Activated CD4-positive, alpha-beta T cell treated with anti-CD3 and anti-CD28 coated beads for 4 hours (primary cell): ENCODE data around the gene LASP1.

ENCODE experiments used
- DNase-seq, 2 donors: peaks; one replicate each; pipeline ENCODE4 v3.0.0-alpha.2; 2020

The LASP1 gene

DNA sequence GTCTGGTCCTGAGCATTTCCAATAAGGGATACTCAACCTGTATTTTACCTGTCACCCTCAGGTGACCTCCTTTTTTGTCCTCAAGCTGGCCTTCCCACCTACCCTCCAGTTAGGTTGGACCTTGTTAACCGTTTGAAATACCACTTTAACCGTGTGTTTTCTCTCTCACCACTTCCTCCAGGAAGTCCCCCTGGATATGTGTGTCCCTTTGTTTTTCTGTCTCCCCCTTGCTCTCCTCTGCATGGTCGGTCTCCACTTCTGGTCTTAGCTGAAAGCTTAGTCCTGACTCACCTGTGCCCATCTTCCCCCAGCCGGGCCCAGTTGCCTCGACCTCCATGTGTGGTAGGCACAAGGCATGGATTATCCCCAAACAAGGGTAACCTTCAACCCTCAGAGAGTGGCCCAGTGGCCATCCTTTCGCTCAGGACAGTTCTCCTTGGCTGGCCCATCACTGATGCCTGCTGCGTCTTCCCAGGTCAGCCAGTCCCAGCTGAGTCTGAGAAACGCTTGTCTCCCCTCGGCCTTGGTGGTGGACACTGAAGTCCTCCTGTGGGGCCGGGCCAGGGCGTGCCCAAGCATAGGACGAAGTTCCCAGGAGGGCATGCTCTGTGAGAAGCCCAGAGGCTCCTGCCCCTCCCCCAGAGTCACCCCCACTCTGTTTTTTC is 20.0 kb downstream of the LASP1 start:
- DNase-seq, result no peak

DNA sequence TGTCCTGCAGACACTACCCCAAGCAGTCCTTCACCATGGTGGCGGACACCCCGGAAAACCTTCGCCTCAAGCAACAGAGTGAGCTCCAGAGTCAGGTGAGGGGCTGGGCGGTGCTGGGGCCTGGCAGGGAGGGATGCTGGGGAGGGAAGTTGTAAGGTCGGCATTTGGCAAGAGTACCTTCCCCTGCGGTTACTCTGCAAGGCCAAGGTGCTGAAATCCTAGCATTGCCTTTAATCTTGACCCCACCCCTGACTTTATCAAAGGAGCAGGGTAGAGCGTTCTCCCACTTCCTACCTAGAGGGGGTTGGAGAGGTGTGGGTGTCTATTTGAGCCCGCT is 20.5 kb downstream of the LASP1 start:
- no peak for DNase-seq

DNA sequence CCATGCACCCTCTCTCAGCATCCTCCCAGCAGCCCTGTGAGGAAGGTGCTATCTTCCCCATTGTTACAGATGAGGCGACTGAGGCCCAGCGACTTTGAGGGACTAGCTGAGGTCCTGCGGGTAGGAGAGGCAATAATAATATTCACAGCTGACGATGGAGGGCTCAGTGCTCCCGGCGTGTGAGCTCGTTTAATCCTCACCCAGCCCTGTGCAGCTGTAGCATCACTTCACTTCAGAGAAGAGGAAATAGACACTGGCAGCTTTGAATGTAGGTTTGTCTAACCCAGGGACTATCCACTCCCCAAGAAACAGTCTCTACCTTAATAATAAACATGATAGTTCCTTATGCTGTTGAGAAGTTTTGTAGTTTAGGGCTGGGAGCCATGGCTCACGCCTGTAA is 21.6 kb downstream of the LASP1 start:
- DNase-seq, result no peak

DNA sequence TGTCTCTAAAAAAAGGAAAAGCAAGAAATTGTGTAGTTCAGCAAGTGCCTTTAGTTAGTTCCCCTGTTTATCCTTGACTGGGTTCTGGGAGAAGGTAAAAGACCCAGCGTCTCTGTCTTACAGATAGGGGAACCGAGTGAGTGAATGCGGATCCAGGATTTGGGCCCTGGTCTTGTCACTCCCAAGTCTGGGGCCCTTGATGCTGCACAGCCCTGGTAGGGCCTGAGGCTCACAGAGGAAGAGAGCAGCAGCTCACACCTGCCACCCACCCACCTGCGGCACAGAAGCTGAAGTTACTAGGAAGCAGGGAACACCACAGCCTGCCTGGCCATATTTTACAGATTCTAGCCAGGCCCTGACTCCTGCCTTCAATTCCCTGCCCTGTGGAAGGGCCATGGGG is 22.2 kb downstream of the LASP1 start:
- no peak for DNase-seq

DNA sequence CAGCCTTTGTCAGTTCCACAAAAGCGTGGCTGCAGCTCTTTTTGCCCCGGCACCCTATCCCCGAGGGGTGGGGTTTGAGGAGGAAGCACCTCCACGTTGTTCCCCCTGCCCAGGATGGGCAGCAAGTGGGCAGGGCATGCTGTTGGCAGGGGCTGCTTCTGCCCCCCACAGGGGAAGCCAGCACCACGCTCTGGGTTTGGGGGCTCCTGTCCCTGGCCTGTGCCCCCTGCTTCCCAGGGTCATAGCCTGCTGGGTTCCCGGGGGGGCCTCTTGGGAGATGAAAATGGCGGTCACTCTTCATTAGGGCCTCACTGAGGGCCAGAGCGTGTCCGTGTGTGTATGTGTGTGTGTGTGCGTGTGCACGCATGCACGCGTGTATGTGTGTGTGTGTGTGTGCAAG is 22.8 kb downstream of the LASP1 start:
- no peak for DNase-seq

DNA sequence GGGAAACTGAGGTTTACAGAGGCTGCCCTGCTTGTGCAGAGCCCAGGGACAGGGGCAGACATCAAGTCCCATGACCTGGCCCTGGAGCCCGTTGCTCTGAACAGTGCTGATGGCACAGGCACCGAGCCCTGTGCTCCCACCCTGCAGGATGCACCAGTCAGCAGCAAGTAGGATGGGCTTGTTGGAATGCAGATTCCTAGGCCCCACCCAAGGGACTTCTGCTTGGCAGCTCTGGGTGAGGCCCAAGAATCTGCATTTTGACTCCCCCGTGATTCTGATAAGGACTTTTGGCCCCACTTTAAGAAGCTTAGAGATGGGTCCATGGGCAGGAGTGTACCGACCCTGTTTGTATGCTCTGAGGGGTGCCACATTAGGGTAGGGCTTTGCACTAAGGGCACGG is 23.3 kb downstream of the LASP1 start:
- no peak for DNase-seq

DNA sequence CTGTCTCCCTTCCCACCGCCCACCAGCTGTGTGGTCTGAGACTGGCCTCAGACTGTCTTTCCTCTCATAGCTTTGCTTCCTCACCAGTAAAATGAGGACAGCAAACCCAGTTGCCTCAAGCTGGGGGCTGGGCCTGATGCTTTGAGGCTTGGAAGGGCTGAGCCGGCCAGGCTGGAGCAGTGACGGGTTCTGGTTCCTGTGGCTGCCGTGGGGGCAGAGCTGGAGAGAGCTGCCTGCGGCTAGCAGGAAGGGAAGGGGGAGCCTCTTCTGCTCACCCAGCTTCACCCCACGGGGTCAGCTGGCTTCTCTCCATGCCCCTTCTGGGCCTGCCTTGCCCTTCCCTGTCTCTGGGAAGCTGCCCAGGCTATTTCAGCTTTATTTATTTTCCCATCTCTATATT is 23.7 kb downstream of the LASP1 start:
- no peak for DNase-seq

DNA sequence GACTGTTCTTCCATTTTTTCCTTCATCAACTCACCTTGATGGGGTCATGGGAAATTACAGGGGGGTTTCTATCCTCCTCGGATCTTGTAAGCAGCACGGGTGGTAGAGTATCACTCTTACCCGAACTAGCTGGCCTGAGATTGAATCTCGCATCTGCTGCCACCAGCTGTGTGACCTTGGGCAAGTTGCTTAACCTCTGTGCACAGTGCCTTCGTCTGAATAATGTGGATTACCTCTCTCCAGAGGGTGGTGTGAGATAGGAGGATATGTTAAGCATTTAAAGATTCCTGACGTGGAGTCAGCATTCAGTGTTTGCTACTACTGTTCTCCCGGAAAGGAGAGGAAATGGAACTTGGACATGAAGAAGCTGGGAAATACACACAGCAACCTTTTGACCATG is 24.4 kb downstream of the LASP1 start:
- DNase-seq, result no peak

DNA sequence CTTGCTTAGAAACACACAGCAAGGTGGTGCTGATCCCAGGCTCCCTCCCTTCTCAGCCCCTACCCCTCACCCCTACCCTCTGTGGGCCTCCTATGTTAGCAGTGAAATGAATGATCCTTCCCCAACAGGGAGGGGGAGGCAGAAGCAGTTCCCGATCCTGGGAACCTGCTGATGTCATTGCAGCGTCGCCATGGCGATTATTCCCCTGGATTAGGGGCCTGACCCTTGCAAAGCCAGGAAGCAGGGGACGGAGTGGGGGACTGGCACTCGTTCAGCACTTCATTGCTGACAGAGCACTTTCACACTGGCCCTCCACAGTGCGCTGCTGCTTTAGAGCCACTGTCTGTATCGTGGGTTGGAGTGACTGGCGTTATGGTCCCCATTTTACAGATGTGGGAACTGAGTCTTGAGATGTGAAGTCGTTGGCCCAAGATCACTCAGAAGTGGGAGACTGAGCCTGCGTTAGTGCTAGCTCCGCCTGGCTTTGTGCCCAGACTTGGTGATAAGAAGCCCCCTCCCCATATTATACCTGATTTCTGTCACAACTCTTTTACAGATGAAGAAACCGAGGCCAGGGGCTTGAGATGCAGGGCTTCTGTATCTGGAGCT is 26.6 kb downstream of the LASP1 start:
- DNase-seq, result no peak

DNA sequence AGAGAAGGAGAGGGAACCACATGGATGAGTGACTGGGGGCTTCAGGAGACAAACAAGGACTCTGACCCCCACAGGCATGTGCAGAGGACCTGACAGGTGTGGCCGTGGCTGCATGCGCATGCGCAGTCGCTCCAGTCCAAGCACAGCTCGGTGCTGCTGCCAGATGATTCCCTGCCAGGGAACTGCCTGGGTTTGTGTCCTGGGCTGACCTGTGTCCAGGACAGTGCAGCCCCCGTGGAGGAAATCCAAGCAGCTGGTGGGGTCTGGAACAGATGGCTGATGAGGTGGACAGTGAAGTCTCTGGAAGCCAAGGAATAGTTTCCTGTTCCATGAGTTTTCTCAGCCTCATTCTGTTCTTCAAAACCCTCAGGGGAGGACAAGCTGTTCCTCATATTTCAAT is 27.3 kb downstream of the LASP1 start:
- no peak for DNase-seq

DNA sequence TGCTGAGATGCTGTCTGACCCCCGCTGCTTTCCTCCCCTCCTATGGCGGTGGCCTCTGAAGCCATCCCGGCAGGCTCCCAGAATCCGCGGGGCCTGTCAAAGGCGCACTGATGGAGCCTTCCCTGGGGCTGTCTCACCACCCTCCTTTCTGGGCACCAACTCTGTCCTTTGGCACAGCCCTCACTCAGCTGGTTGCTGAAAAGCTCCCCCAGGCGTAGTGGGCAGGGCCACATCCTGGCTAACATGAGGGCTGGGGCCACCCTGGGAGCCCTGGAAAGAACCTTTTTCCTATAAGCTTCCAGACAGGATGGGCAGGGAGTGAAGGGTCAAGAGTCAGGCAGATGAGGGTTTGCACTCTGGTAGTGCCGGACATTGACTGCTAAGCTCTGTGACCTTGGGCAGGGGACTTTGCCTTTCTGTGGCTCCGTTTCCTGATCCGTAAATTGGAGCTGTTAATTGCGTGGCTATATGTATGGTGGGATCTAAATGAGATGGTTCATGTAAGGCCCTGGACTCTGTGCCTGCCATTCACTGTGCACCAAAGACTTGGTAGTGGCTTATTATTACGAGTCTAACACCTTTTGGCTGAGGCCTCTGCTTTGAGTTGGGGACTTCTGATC is 27.9 kb downstream of the LASP1 start:
- no peak for DNase-seq

DNA sequence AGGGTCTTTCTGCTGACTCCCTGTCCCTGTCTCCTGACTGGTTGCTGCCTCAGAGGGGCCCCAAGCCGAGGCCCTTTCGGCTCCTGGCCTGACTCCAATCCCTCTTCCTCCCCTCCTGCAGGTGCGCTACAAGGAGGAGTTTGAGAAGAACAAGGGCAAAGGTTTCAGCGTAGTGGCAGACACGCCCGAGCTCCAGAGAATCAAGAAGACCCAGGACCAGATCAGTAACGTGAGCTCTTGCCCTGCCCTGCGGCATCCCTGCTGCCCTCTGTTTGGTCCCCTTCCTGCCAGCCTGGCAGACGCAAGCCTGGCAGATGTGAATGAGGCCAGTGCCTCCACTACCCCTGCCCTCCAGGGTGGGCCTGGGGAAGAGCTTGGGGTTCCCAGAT is 28.4 kb downstream of the LASP1 start:
- no peak for DNase-seq

DNA sequence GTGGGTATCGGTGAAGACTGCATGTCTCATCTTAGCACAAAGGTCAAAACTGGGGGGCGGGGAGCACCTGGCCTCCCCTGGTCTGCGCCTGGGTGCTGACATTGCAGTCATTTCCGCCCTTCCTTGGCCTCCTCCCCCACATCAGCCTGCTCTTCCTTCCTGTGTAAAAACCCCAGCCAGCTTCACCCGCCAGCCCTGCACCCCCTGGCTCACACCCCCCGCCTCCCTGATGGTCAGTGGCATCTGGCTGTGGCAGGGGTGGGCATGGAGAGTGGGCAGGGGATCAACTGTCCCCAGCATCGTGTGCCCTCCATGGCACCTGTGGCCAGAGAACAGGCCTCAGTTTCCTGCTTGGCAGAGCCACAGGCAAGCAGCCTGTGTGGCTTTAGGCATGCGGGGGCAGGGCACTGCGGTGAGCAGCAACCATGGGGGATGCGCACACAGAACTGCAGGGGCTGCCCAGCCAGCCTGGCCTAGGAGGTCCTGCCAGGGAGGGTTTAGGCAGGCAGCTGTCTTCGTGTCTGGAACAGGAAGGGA is 29.0 kb downstream of the LASP1 start:
- peak; percentile 87 to 88 for DNase-seq

DNA sequence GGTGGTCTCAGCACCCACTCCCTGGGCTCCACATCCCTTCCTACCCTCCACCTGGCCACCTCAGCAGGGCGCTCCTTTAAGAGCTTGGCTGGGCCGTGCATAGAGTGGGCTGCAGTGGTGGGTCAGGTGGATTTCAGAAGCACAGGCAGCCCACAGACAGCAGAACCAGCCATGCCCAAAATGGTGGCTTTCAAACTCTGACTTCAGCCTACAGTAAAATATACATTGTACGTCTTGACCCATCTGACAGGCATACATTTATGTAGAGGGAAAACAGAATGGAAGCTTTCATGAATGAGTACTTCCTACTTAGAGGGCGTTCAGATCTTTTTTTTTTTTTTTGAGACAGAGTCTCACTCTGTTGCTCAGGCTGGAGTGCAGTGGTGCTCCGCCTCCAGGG is 29.6 kb downstream of the LASP1 start:
- no peak for DNase-seq

DNA sequence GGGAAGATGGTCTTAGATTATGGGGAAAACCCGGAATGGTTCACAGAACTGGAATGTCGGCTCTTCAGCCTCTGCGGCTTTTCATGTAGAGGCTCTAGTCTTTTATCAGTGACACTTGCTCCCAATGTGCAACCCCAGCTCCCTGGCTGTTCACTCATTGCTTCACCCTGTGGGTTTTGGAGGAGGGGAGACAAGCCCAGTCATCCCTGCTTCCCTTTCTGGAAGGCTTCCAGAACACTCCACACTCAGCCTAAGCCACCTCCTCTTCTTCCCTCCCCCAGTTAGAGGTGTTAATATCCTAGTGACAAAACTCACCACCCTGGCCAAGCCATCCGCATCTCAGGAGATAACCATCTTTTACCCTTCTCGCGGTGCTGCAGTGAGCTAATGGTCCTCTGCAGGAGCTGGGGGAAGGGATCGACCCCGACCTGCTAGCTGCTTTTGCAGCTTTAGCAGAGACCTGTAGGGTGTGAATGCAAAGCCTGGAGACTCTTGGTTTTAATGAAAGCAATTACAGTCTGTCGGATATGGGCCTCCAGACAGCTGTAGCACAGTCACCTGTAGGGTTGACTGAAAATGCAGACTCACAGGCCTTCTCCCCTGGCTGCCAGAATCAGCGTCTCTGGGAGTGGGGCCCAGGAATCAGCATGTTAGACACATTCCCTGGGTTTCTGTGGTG is 31.3 kb downstream of the LASP1 start:
- DNase-seq, result no peak

DNA sequence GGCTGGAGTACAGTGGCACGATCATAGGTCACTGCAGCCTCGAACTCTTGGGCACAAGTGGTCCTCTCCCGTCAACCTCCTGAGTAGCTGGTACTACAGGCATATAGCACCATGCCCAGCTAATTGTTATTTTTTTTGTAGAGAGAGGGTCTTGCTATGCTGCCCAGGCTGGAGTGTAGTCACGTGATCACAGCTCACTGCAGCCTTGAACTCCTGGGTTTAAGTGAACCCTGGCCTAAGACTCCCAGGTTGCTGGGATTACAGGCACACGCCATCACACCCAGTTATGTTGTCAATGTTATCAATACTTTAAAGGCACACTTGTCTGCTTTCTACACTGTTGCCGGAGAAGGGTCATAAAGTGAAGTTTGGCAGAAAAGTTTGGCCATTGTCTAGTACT is 33.5 kb downstream of the LASP1 start:
- no peak for DNase-seq

DNA sequence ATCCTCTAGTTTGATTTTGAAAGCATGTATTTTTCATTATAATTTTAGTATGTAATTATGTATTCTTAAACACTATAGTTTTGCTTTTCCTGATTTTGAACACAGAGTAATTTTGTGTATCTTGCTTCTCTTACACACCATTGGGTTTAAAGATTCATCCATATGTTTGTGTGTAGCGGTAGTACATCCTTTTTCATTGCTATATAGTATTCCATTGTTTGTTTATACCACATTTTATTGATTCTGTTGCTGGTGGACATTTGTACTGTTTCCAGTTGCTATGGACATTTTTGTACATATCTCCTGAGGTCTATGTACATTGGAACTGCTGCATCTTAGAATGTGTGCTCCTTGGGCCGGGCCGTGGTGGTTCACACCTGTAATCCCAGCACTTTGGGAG is 35.0 kb downstream of the LASP1 start:
- DNase-seq, result no peak

DNA sequence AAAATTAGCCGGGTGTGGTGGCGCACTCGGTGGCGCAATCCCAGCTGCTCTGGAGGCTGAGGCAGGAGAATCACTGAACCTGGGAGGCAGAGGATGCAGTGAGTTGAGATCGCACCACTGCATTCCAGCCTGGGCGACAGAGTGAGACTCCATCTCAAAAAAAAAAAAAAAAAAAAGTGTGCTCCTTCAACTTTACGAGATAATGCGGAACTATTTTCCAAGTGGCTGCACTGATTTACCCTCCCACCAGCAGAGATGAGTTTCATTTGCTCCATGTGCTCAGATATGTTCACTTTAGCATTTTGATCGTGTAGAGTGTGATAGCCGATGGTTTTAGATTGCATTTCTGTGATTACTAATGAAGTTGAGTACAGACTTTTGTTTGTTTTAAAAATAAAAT is 35.5 kb downstream of the LASP1 start:
- DNase-seq, result no peak

DNA sequence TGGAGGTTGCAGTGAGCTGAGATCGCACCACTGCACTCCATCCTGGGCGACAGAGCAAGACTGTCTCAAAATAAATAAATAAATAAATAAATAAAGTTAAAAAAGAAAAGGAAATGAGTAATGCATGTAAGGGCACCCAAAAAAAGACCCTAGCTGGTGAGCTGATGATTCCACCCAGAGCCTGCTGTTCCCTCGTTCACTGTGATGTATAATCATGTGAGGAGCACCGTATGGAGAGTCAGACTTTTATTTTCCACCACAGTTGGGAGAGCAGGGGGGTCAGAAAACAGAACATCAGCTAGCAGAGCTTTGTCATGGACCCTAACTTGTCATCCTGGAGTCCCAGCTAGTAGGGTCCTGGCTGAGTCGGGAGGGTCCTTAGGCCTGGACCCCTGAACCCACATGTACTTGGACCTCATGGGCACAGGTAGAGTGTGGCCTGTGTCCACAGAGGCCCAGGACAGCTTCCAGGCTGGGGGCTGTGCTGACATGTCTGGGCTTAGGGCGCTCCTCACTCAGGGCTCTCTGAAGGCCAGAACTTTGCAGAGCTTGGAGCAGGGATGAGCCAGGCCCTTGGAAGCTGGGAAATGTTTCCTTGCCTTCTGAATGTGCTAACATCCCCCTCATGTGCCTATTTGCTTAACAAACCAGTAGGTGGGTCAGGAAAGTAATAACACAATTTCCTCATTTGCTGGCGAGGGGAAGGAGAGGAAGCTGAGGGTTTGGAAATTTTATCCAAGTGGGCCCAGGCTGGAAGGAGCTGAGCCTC is 36.8 kb downstream of the LASP1 start:
- DNase-seq, result no peak

DNA sequence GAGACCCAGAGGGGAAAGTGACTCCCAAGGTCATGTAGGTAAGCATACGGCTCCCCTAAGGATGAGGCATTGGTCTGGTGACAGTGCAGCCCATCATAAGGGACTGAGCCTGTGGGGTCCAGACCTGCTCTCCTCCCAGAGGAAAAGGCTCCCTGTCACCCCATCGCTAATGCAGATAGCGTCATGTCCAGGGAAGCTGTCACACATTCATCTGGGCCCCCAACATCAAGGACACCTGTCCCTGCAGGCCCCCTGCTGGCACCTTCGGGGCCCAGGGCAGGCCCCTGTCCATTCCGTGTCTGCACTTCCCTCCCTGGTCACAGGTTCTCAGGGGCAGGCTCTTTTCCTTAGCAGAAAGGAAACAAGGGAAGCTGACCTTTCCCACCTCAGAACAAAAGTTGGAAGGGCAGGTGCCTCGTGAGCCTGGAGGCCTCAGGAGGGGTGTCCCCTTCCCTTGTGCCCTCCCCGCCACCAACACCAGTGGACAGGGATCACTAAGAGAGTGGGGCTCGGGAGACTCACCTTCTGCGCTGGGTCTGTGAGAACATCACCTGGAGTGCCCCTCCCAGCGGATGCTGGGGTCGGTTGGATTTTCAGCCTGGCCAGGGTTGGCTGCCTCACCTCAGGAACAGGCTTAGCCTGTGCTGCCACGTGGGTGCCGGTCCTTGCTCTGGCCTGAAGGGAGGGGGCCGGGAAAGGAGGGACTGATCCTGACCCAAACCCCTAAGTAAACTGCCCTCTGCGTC is 38.2 kb downstream of the LASP1 start:
- DNase-seq, result no peak

DNA sequence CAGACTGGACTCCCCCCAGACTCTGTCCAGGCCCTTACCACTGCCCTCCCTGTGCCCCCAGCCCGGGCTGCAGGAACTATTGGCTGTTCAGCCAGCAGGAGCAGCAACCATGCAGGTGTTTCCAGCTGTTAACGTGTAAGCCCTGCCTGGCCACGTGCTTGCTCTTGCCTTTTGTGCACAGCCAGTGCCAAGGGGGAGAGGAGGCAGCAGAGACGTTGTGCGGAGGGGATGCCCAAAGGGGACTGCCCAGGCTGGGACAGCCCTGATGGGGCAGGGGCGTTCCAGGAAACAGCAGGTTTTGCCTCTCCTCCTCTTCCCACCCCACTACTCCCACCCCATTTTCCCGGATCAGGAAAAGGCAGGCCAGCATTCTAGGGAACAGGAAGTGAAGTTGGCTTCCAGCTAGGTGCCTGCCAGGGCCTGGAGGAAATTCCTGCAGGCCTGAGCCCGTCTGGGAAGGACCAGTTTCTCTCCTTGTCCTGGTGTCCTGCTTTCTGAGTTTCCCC is 38.9 kb downstream of the LASP1 start:
- DNase-seq, result no peak

DNA sequence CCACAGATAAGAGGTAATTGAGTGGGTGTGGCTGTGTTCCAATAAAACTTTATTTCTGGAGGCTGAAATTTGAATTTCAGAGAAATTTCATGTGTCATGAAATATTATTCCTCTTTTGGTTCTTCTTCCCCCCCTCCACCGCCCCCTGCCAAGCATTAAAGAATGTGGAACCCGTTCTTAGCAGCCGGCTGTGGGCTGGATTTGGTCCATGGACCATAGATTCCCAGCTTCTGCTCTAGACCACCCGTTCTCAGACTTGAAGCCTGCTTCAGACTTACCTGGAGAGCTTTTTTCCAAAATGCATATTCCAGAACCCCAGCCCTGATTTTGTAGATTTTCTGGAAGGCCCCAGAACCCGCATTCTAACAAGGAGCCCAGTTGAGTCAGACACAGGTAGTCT is 40.5 kb downstream of the LASP1 start:
- DNase-seq, result no peak
